Gastrocnemius medialis (tissue), 4 donors: ENCODE measurements around the gene ARHGAP26. TPM values are rescaled to one million over a fixed set of nuclear protein-coding genes. Genes with fewer than 3 reads are reported as not detected.

Experiments
- ATAC-seq, 2 donors: fragments of 150-250 bp; one replicate each; pipeline ENCODE4 v1.9.1; 2016
- DNase-seq, 2 donors: peaks; one replicate each; pipeline ENCODE4 v3.0.0-alpha.2; 2019
- H3K27ac ChIP-seq, 4 donors: fragments of 200-600 bp; sonication (generic); 1 replicate in 1 of 4; 2 replicates in 3 of 4; pipeline ENCODE4 v1.5.1; 2016 to 2018; ENCODE audit warnings: mild to moderate bottlenecking in 2 of 4, moderate library complexity in 1 of 4
- H3K27me3 ChIP-seq, 3 donors: fragments of 200-600 bp; sonication (generic) in 2 of 3; 1 replicate in 1 of 3; 2 replicates in 2 of 3; pipeline versions ENCODE4 v1.5.1 to v1.6.0; 2016 to 2019; ENCODE audit warnings: mild to moderate bottlenecking in 1 of 3, moderate library complexity in 1 of 3
- H3K36me3 ChIP-seq, 2 donors: fragments of 200-600 bp; sonication (generic) in 1 of 2; one replicate each; pipeline ENCODE4 v1.5.1; 2017 to 2018
- H3K4me1 ChIP-seq, 2 donors: fragments of 200-600 bp; sonication (generic) in 1 of 2; one replicate each; pipeline ENCODE4 v1.5.1; 2016 to 2017; ENCODE audit warnings: mild to moderate bottlenecking in 2 of 2
- H3K4me3 ChIP-seq, 4 donors: fragments of 200-600 bp; sonication (generic) in 3 of 4; 1 replicate in 1 of 4; 2 replicates in 3 of 4; pipeline ENCODE4 v1.5.1; 2016 to 2019; ENCODE audit warnings: mild to moderate bottlenecking in 2 of 4
- H3K9me3 ChIP-seq, 3 donors: fragments of 200-600 bp; sonication (generic) in 2 of 3; 1 replicate in 1 of 3; 2 replicates in 2 of 3; pipeline ENCODE4 v1.5.1; 2016 to 2019
- POLR2A ChIP-seq, 2 donors: fragments of 450-650 bp; IDR thresholded peaks; one replicate each; pipeline ENCODE4 v1.6.1; 2017; ENCODE audit warnings: antibody characterized with exemption in 2 of 2, mild to moderate bottlenecking in 2 of 2, moderate library complexity in 2 of 2
- in situ Hi-C, 4 donors: fragments of 200-750 bp; cut with MboI; loops; one replicate each; pipeline versions ENCODE4 v1.15.0 to v1.8.0; 2017; ENCODE audit warnings: low sequenced_read_pairs in 4 of 4
- intact Hi-C: fragments of 100-400 bp; cut with DNase I; formaldehyde crosslinking; loops from one replicate; pipeline ENCODE4 v1.15.1; 2023; ENCODE audit warnings: low total_unique reads
- total RNA-seq, 4 donors: library from RNA; depleted of rRNA; stranded (reverse); fragments of >200 nt; gene quantifications; one replicate each; pipeline versions ENCODE4 v1.1.0 to v1.2.3, GENCODE V29; 2016
- TF ChIP-seq, protein P1 (sequence below), 5 experiments: fragments of 450-650 bp in 3 of 5; fragments of 200-600 bp in 2 of 5; sonication (generic) in 2 of 5; IDR thresholded peaks in 4 of 5; conservative IDR thresholded peaks in 1 of 5; 1 replicate in 4 of 5; 2 replicates in 1 of 5; pipeline ENCODE4 v1.5.1; 2016 to 2019; ENCODE audit warnings: antibody characterized with exemption in 5 of 5, mild to moderate bottlenecking in 3 of 5, moderate library complexity in 3 of 5

The ARHGAP26 gene
- total RNA-seq, 4 donors from 2014 or later = 9.1 to 22.4 (median 13.4) TPM

GRCh38 chr5:142878111-142878510, 107.9 kb downstream of the ARHGAP26 start:
- Histone ChIP-seq H3K27ac (no peak overlapping the region), H3K4me1 (peaks cover 0 to 9% of the 10 kb centered on the region in 2 donors), H3K36me3 (no peaks in the 10 kb centered on the region), H3K9me3 (no peaks in the 10 kb centered on the region), H3K27me3 (no peaks in the 10 kb centered on the region), H3K4me3 (no peak overlapping the region)
- in situ Hi-C loops (loop anchor here (5.0 to 25.0 kb wide), 6 partner anchors 123 to 866 kb away; partner anchors contain the start of gene GNPDA1 (in 1 of the 4)), intact Hi-C loops (no loop called here)
- ATAC-seq = no peak
- TF ChIP-seq, protein P1, sequence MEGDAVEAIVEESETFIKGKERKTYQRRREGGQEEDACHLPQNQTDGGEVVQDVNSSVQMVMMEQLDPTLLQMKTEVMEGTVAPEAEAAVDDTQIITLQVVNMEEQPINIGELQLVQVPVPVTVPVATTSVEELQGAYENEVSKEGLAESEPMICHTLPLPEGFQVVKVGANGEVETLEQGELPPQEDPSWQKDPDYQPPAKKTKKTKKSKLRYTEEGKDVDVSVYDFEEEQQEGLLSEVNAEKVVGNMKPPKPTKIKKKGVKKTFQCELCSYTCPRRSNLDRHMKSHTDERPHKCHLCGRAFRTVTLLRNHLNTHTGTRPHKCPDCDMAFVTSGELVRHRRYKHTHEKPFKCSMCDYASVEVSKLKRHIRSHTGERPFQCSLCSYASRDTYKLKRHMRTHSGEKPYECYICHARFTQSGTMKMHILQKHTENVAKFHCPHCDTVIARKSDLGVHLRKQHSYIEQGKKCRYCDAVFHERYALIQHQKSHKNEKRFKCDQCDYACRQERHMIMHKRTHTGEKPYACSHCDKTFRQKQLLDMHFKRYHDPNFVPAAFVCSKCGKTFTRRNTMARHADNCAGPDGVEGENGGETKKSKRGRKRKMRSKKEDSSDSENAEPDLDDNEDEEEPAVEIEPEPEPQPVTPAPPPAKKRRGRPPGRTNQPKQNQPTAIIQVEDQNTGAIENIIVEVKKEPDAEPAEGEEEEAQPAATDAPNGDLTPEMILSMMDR (IDR thresholded peaks at IDR 0.05 in 4 of 5, conservative IDR thresholded peaks at IDR 0.05 in 1 of 5) = no peak
- no peak for TF ChIP-seq POLR2A (IDR thresholded peaks at IDR 0.05)
- DNase-seq = no peak

GRCh38 chr5:142878638-142879037, 108.5 kb downstream of the ARHGAP26 start:
- Histone ChIP-seq H3K27me3 (no peaks in the 10 kb centered on the region), H3K4me1 (peaks cover 0 to 9% of the 10 kb centered on the region in 2 donors), H3K36me3 (no peaks in the 10 kb centered on the region), H3K27ac (no peak overlapping the region), H3K9me3 (no peaks in the 10 kb centered on the region), H3K4me3 (no peak overlapping the region)
- TF ChIP-seq, protein P1 (IDR thresholded peaks at IDR 0.05 in 4 of 5, conservative IDR thresholded peaks at IDR 0.05 in 1 of 5) = no peak
- no peak for TF ChIP-seq POLR2A (IDR thresholded peaks at IDR 0.05)
- ATAC-seq = no peak
- in situ Hi-C loops (loop anchor here (5.0 to 25.0 kb wide), 6 partner anchors 124 to 866 kb away; partner anchors contain the start of gene GNPDA1 (in 1 of the 4)), intact Hi-C loops (no loop called here)
- no peak for DNase-seq

DNA sequence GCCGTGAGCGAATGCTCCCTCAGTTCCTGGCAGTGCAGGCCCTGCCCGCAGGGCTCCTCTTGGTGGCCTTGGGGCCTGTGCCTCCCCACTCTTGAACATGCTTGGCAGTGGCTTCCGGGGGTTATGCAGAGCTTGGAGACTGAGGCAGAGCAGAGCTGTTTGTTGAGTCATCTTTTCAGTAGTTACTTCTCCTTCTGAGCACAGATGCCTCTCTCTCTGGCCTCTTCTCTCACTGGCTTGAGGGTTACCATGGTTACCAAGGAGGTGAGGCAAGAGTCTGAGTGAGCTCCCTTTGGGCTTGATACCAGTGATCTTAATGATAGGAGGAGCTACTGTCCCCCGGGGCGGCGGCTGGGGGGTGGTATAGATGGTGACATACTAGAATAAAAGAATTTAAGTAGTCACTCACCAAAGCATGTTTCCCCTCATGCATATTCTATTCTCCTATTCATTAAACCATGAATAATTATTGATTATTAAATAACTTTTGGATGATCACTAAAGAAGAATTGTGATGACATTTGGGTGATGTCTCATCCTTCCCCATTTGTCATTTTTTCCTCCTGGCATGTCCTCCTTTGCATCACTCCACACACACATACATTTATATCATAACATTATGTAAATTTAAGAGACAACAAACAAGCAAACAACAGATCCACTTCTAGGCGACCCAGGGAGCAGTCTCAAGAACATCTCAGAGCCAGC, 111.1 kb downstream of the ARHGAP26 start:
- TF ChIP-seq POLR2A (IDR thresholded peaks at IDR 0.05) = no peak
- TF ChIP-seq, protein P1 (IDR thresholded peaks at IDR 0.05 in 4 of 5, conservative IDR thresholded peaks at IDR 0.05 in 1 of 5) = no peak
- in situ Hi-C loops (loop anchor here in 2 of 4 donors (25.0 kb wide), 2 partner anchors 269 to 869 kb away; partner anchors contain the start of gene GNPDA1 (in 1 of the 2)), intact Hi-C loops (loop anchor here (2.0 to 5.0 kb wide), 2 partner anchors 168 to 224 kb away; no protein-coding TSS in a partner anchor)
- no peaks in the 10 kb centered on the region for H3K4me1 ChIP-seq
- no peaks in the 10 kb centered on the region for H3K27me3 ChIP-seq
- no peak overlapping the region for H3K27ac ChIP-seq
- H3K9me3 ChIP-seq = no peaks in the 10 kb centered on the region
- H3K4me3 ChIP-seq = no peak overlapping the region
- no peaks in the 10 kb centered on the region for H3K36me3 ChIP-seq
- DNase-seq = no peak
- no peak for ATAC-seq

- no peak for DNase-seq
- TF ChIP-seq, protein P1 (IDR thresholded peaks at IDR 0.05 in 4 of 5, conservative IDR thresholded peaks at IDR 0.05 in 1 of 5) = no peak
- TF ChIP-seq POLR2A (IDR thresholded peaks at IDR 0.05) = no peak
- in situ Hi-C loops = loop anchor here in 2 of 4 donors (25.0 kb wide), 2 partner anchors 269 to 869 kb away; partner anchors contain the start of gene GNPDA1 (in 1 of the 2)
- Histone ChIP-seq H3K36me3 (no peaks in the 10 kb centered on the region), H3K4me1 (no peaks in the 10 kb centered on the region), H3K9me3 (no peaks in the 10 kb centered on the region), H3K27me3 (no peaks in the 10 kb centered on the region), H3K4me3 (no peak overlapping the region), H3K27ac (no peak overlapping the region)
- ATAC-seq = no peak
- intact Hi-C loops = loop anchor here (2.0 to 5.0 kb wide), 2 partner anchors 169 to 224 kb away; no protein-coding TSS in a partner anchor
Observed at GRCh38 chr5:142881784-142882126, 111.6 kb downstream of the ARHGAP26 start.
